ENCODE measurements around the gene EWSR1.
A peak's percentile ranks its signal among the peaks of the same experiment; 100 is the strongest.

Gene EWSR1

DNA sequence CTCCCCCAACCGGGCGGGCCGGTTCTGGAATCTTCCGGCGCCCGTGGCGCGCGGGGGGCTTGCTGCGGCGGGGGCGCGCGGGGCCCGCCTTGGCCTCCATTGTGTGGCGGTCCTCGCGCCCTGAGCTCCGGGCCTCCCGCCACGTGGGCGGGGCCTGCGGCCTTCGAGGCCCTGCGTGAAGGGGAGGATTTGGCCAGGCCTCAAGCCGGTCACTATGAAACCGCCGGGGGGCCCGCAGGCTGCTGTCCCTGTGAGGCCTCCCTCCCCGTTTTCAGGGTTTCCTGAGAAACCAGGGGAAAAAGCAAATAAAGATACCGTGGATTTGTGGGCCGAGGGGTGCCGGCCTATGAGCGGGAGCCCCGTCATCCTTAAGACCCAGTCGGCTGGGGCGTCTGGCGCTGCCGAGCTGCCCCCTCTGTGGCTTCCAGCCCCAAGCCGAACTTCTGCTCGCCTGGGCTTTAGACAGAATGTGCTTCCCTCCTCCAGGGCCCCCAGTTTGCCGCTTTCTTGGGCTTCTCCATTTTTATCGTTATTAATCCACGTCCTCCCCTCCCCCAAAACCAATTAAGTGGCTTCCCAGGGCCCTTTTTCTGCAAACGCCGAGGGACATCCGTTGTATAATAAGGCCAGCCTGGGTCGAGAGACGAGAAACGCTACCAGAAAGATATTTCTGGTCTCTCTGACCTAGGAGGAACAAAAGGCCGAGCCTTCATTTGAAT lies 602 bp downstream of the EWSR1 start:
- peak; percentile 83 for DNase-seq (ENCODE audit: low read depth, low spot score)

DNA sequence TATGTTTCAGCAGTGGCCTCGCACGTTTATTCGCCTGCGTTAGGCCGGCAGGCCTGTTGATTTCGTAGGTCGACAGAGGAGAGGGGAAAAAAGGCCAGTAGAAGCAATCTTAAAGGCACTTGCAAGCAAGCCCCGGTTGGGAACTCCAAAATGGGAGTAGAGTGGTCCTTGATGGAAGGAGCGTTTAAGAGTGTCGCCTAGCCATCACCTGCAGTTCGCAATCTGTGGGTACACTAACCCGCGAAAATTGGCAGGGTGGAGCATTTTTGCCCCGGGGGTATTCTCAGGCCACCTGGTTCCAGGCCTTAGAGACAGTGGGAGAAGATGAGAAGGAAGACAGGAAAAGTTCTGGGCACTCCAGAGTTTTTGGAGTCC lies 1.1 kb downstream of the EWSR1 start:
- peak; percentile 26 for DNase-seq (ENCODE audit: low read depth, low spot score)

DNA sequence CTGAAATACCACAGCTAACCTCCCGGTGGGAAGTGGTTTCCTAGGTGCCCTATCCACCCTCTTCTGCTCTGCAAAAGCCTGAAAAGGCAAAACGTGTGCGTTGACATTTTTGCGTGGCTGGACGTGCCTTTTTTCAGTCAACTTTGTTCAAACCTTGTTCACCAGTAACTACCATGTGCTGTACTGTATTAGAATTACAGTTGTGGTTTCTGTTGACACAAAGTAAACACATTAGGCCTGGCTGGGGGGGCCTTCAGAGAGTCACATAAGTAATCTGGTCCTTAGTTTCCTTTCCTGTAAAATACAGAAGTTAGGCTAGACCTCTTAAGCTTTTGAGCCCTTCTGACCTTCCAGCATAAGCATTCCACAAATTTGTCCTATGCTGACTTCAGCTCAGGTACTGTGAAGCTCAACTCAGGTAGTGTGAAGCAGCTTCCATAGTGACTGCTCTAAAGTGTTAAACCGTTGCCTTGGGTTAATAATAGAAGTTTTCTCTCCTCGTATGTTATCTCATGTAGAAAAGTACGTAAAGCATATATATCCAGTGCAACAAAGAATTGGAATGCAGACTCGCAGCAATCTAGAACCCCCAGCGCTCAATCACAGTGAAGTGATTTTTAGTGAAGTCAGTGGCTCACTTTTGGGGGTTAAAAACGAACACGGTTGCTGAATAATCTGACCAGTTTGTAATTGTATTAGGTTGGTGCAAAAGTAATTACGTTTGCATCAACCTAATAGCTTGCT lies 1.8 kb downstream of the EWSR1 start:
- peak; percentile 26 for DNase-seq (ENCODE audit: low read depth, low spot score)

DNA sequence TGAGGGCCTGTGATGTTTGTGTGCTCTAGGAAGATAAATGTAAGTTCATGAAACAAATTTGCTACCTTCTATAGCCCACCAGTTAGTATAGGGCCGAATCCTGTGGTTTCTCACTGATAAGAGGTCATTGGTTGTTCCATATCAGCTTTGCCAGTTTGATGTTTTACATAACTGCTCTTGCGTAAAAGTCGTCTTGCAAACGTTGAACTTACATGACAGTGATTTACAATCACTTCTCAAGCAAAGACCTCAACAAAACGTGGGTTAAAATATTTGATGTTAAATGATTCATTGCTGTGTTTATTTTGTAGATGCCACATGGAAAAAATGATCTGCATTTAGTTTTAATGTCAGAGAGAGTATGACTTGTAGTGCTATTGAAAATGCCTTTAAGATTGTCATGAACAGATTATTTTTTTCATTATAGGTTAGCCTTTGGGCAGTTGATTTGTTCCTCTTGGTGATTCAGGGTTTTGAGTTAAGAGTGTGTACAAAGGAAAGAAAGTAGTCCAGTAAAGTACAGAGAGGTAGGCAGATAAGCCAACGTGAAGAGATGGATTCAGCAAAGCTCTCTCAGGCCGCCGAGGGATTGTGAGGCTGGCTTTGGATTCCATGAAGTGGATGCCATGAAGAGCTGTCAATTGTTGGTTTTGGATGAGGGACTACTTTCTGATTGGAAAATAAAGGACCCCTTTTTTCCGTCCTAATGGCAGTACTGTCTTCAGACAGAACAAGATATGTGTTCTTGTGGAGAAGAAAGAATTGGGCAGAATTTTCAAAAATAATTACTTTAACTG lies 2.6 kb downstream of the EWSR1 start:
- DNase-seq (ENCODE audit: low read depth, low spot score), result peak; percentile 21

DNA sequence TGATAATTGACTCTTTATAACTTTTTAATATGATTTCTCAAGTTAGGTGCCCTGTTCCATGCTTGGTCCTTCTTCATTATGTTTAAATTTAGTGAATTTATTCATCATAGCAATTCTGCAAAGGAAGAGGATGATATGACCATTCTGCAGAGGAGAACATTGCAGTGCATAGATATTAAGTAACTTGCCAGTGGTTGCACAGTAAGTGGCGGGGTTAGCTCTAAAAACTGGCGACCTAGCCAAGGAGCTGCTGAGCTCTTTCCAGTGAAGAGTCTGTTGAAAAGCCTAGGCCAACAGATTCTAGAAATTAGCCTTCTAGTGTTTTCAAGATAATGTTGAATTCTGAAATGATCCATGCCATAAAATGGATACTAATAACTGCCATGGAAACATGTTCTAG lies 4.6 kb downstream of the EWSR1 start:
- DNase-seq (ENCODE audit: low read depth, low spot score), result no peak

DNA sequence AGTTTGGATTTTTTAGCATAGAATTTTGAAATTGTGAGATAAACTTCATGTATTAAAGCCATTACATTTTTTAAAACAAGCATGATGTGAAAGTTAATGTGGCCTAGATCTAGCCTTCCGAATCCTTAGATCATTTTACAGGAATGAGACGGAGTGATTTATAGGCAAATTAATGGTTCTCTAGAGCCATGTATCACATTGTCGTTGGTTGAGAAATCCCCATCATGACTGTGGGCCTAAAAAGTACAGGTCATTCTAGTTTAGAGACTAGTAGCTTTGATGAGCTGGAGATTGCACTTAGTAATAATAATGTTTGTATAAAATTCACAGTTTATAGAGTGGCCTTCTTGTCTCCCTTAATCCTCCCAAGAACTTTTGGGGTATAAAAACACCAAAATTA lies 7.1 kb downstream of the EWSR1 start:
- no peak for DNase-seq (ENCODE audit: low read depth, low spot score)

DNA sequence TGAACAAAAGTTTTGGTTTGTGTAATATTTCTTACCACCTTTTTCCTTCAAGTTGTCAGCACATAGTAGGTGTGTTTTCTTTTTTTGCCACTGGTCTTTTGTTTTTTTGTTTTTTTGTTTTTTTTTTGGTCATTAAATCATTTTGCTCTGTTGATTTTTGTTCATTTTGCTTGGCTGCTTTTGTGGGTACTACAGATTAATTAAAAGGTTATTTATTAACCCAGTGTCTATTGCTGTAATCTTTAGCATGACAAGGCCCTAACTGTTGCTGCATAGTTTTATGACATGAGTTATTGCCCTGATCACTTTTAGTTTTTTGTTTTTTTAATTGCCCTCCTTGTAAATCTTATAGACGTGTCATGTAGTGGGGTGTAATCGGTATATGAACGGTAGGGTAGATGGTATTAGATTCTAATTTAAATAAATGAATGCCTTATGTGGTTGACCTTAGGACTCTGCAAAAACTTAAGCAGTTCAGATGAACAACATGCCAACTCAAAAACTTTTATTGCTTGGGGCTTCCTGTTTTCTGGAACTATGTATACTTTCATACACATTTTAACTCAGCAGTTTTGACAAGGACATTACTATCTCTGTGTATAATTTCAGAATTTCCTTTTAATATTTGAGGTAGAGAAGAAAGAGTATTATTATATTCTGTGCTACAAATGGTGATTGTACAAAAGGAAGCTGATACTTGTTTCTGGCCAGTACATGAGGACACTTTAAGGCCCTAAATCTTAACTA lies 7.9 kb downstream of the EWSR1 start:
- DNase-seq (ENCODE audit: low read depth, low spot score), result no peak

DNA sequence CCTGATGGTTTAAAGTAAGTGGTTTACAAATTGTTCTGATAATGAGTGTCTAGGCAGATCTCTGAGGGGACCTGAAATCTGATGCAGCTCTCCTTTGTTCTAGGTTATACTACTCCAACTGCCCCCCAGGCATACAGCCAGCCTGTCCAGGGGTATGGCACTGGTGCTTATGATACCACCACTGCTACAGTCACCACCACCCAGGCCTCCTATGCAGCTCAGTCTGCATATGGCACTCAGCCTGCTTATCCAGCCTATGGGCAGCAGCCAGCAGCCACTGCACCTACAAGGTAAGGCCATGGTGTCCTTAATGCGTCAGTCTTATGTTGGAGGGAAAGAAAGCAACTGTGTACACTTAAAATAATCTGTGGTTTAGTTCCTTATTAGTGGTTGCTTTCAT lies 9.9 kb downstream of the EWSR1 start:
- DNase-seq (ENCODE audit: low read depth, low spot score), result no peak

DNA sequence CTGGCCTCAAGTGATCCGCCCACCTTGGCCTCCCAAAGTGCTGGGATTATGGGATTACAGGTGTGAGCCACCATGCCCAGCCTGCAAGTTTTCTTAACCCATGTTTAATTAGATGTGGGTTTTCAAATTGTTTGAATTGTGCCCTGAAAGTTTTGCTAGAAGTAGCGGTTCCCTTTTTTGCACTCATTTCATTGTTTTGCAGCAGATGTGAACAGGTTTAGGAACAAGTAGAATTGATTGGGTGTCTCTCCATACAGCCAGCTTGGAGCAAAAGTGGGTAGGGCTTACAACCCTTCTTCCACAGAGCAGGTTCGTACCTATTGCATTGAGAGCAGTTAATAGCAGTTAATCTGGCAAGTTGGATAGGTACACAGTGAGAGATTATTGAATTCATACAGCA lies 16.1 kb downstream of the EWSR1 start:
- no peak for DNase-seq (ENCODE audit: low read depth, low spot score)

DNA sequence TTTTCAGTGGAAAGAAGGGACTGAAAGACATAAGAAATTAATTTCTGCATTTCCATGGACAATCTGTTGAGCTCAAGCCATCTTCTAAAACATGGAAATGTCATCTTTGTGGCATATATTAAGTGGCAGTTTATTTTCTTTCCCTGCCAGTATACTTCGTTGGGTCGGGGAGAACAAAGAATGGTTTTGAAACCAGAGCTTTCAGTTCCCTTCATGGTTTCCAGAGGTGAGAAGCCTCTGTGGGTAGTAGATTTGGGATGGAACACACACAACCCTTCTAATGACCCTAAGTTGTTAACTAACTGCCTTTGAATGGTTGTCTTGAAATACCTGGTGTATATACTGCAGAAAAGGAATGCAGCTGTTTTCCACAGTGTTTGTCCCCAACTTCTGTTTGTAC lies 20.8 kb downstream of the EWSR1 start:
- DNase-seq (ENCODE audit: low read depth, low spot score), result no peak

DNA sequence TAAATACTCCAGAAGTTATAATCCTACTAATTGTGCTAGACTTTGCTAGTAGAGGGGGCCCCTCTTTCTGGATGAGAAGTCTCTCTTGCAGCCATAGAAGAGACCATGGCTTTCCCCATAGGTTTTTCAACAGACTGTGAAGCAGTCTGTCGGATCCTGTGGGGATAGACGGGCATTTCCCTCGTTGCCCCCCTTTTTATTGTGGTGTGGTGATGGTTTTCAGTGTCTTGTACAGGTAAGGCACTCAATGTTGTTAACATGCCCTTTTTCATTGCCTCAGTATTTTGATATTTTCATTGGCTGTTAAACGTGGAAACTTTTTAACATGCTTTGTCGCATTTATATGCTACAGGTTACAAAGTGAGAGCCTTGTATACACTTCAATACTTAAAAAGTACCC lies 22.0 kb downstream of the EWSR1 start:
- DNase-seq (ENCODE audit: low read depth, low spot score), result no peak

DNA sequence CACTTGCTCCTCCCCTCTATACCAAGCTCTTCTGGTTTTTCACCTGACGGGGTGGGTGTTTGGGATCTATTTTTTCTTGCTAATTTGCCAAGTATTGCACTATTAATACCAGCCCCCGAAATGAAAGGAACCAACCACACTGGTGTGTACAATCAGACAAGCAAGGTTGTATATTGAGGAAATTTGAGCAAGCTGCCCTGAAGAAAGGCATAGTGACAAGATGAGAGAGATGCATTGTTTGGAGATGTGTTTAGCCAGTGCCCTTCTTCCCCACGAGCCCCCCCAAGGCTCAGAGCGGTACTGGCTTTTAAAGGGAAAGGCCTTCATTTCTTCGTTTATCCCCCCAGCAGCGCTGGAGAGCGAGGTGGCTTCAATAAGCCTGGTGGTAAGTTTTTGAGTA lies 23.1 kb downstream of the EWSR1 start:
- no peak for DNase-seq (ENCODE audit: low read depth, low spot score)

DNA sequence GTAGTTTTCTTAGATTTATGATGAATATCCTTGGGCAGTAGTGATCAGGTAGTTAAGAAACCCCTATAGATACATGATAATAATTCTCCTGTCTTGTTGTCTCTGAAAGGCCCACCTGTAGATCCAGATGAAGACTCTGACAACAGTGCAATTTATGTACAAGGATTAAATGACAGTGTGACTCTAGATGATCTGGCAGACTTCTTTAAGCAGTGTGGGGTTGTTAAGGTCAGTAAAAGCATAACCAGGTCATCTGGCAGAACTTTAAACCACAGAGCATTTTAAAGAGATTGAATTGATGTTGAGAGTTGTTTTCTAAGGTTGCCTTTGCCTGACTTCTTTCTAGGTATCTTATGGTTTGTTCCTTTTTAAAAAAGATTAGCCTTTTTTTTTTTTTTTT lies 24.3 kb downstream of the EWSR1 start:
- no peak for DNase-seq (ENCODE audit: low read depth, low spot score)

DNA sequence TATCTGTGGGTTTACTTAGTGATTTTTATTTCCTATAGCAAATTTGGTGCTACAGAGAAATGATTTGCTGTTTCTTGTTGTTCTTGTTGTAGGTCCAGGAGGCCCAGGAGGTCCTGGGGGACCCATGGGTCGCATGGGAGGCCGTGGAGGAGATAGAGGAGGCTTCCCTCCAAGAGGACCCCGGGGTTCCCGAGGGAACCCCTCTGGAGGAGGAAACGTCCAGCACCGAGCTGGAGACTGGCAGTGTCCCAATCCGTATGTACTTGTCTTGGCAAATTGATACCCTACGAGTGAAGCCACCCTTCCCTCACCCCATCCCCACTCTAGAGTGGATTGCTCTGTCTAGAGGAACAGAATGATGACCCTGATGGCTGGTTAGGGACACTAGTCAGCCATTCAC lies 30.6 kb downstream of the EWSR1 start:
- no peak for DNase-seq (ENCODE audit: low read depth, low spot score)

DNA sequence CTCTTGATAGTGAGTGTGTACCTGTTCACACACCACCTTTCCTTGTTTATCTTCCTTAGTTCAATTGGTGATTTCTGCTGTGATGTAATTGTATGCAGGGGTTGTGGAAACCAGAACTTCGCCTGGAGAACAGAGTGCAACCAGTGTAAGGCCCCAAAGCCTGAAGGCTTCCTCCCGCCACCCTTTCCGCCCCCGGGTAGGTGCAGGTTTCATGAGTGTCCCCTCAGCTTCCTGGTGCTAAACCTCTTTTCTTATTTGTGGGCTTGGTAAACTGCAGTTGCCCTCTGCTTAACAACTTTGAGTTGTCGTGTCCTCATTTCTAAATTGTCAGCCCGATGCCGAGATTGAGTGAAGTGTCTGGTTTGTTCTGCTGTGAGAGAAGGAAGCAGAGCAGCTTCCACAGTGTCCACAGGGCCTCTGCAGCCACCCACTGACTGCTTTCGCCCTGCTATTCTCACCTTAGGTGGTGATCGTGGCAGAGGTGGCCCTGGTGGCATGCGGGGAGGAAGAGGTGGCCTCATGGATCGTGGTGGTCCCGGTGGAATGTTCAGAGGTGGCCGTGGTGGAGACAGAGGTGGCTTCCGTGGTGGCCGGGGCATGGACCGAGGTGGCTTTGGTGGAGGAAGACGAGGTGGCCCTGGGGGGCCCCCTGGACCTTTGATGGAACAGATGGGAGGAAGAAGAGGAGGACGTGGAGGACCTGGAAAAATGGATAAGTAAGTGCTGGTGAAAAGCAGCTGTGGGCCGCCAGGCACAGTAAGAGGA lies 31.2 kb downstream of the EWSR1 start:
- DNase-seq (ENCODE audit: low read depth, low spot score), result no peak

DNA sequence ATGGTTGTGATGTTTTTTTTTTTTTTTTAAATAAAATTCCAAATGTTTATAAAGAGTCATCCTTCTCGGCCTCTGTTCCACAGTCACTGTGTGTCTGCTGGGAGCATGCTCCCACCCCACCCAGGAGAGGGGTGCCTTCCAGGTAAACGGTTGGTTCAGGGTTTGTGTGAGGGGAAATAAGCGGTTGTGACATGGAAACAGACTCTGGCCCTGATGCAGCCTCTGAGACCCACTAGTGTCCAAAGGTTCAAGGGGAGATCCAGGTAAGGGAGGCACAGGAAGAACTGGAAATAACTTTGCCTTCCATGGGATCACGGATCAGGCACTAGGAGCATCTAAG lies 32.4 kb downstream of the EWSR1 start:
- DNase-seq (ENCODE audit: low read depth, low spot score), result no peak

DNA sequence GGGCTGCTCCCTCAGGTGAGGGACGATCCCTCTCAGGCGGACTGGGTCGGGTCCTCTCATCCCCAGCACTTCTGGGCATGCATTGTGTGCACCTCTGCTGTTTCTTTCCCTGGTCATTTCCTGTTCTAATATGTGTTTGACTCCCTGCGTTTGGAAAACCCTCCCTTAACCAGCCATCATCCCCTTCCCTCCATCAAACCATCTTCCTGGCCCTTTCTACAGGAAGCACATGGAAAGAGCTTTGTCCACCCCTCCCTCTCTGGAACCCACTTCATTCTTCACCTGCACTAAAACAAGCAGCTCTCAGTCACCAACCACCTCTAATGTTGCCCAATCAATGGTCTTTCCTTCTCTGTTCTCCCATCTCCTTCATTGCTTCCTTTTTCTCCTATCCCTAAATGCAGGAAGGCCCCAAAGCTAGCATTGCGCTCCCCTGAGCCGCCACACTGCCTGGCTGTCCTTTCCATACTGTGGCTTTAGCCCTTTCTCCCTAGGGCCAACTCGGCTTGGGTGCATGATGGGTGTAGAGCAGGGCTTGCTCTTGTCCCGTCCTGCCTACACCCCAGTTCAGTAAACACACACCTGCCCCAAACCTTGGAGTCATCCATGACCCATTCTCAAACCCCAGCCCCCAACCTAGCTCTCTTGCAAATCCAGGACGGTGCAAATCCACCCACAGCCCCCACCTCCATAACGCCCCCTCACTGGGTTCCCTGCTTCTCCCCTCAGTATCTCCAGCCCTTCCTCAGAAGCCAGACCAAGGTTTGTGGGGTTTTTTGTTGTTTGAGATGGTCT lies 32.9 kb downstream of the EWSR1 start:
- DNase-seq (ENCODE audit: low read depth, low spot score), result no peak

DNA sequence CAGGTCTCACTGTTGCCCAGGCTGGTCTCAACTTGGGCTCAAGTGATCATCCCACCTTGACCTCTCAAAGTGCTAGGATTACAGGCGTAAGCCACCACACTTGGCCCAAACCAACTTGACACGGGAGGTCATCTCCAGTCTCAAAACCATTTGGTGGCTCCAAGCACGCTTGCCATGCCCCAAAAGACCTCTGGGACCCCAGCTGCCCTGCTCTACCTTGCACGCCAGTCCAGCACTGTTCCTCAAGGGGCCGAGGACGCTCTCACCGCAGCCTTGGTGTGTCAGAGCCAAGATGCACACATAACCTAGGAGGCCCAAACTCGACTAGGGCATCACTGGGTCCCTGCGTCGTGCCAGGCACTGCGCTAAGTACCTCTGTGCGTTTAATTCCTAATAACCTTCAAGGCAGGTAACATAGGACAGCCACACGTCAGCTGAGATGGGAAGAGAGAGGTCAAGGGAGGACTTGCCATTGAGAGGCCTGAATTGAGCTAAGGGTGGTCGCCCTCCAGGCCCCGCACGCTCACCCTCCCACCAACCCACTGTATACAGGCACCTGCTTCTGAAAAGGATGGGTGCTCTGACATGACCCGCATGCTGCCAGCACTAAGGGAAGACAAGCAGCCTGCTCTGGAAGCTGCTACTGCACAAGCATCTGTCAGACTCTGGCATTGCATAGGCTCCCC lies 33.8 kb downstream of the EWSR1 start:
- no peak for DNase-seq (ENCODE audit: low read depth, low spot score)

DNA sequence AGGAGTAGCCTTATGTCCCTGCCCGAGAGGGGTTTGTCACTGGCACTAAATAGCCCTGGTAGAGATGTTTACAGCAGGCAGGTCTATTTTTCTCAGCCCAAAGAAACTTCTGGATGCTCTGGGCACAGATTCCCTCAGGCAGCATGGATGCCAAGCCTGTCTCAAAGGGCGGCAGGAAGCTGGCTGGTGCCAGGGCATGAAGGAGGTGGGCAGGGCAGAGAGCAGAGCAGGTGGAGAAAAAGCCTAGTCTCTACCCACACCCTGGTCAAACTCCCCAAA lies 34.3 kb downstream of the EWSR1 start:
- no peak for DNase-seq (ENCODE audit: low read depth, low spot score)

All from astrocyte of the hippocampus (primary cell).